Neural cell (in vitro differentiated cells): Measurements from ENCODE around the gene MYO7B. TPM values are rescaled to one million over a fixed set of nuclear protein-coding genes. Genes with fewer than 3 reads are reported as not detected.

Source experiments
- H2AFZ ChIP-seq: fragments of 200-600, 300-800 bp; sonication (generic), shearing (Covaris generic); 2 replicates; pipeline ENCODE4 v1.6.0; 2014; ENCODE audit warnings: low read depth, mild to moderate bottlenecking, antibody characterized with exemption, low read length, moderate library complexity
- H3F3A ChIP-seq: fragments of 200-600 bp; shearing (Covaris generic); 2 replicates; pipeline ENCODE4 v1.6.1; 2016; ENCODE audit warnings: mild to moderate bottlenecking, moderate library complexity, mixed read lengths, antibody characterized with exemption, low read length; ENCODE audit not compliant: insufficient read depth, poor library complexity, severe bottlenecking
- H3K27ac ChIP-seq: fragments of 200-600, 300-800 bp; sonication (generic), shearing (Covaris generic); 2 replicates; pipeline ENCODE4 v1.5.1; 2014; ENCODE audit warnings: mild to moderate bottlenecking, low read length, moderate library complexity
- H3K27me3 ChIP-seq: fragments of 300-800, 200-600 bp; sonication (generic), shearing (Covaris generic); 2 replicates; pipeline ENCODE4 v1.6.0; 2014; ENCODE audit warnings: mild to moderate bottlenecking, low read depth, low read length, moderate library complexity; ENCODE audit not compliant: insufficient read depth
- H3K36me3 ChIP-seq: fragments of 300-800, 200-600 bp; sonication (generic), shearing (Covaris generic); 2 replicates; pipeline ENCODE4 v1.5.1; 2014; ENCODE audit warnings: mild to moderate bottlenecking, antibody characterized with exemption, low read length, moderate library complexity; ENCODE audit not compliant: insufficient read depth
- H3K4me2 ChIP-seq: fragments of 300-800, 200-600 bp; sonication (generic), shearing (Covaris generic); 2 replicates; pipeline ENCODE4 v1.6.0; 2014; ENCODE audit warnings: mild to moderate bottlenecking, low read length
- H3K4me3 ChIP-seq: fragments of 300-800, 200-600 bp; sonication (generic), shearing (Covaris generic); 2 replicates; pipeline ENCODE4 v1.5.1; 2014; ENCODE audit warnings: mild to moderate bottlenecking, low read length, moderate library complexity
- H3K79me2 ChIP-seq: fragments of 200-600 bp; shearing (Covaris generic); replicated peaks from 2 replicates; pipeline ENCODE4 v1.6.0; 2014; ENCODE audit warnings: mild to moderate bottlenecking, low read length, moderate library complexity; ENCODE audit not compliant: insufficient read depth
- H3K9ac ChIP-seq: fragments of 300-800, 200-600 bp; sonication (generic), shearing (Covaris generic); 2 replicates; pipeline ENCODE4 v1.6.1; 2016; ENCODE audit warnings: mild to moderate bottlenecking, low read length, mixed read lengths
- H3K9me2 ChIP-seq: fragments of 200-600 bp; shearing (Covaris generic); 2 replicates; pipeline ENCODE4 v1.6.1; 2016; ENCODE audit warnings: mild to moderate bottlenecking, low read length, mixed read lengths; ENCODE audit not compliant: insufficient read depth
- H3K9me3 ChIP-seq: fragments of 200-600, 300-800 bp; sonication (generic), shearing (Covaris generic); 2 replicates; pipeline ENCODE4 v1.6.1; 2016; ENCODE audit warnings: mild to moderate bottlenecking, mixed run types, low read length, moderate library complexity, mixed read lengths
- H4K20me1 ChIP-seq: fragments of 200-600 bp; shearing (Covaris generic); 2 replicates; pipeline ENCODE4 v1.6.1; 2016; ENCODE audit warnings: mild to moderate bottlenecking, mixed run types; ENCODE audit not compliant: insufficient read depth
- CTCF ChIP-seq: fragments of 450-650 bp; IDR thresholded peaks from 2 replicates; pipeline ENCODE4 v1.5.1; 2014; ENCODE audit warnings: antibody characterized with exemption, mild to moderate bottlenecking, moderate library complexity; ENCODE audit not compliant: poor library complexity, severe bottlenecking
- EP300 ChIP-seq: fragments of 450-650 bp; conservative IDR thresholded peaks from 2 replicates; pipeline ENCODE4 v1.6.1; 2014; ENCODE audit warnings: antibody characterized with exemption, mild to moderate bottlenecking, moderate library complexity; ENCODE audit not compliant: poor library complexity, severe bottlenecking
- EZH2 ChIP-seq: fragments of 200-600, 300-800 bp; shearing (Covaris generic), sonication (generic); IDR thresholded peaks from 2 replicates; pipeline ENCODE4 v1.6.1; 2014; ENCODE audit warnings: antibody characterized with exemption, low read length, borderline replicate concordance, mild to moderate bottlenecking; ENCODE audit not compliant: insufficient read depth, poor library complexity, severe bottlenecking
- MXI1 ChIP-seq: fragments of 450-650 bp; conservative IDR thresholded peaks from 2 replicates; pipeline ENCODE4 v1.6.1; 2014; ENCODE audit warnings: antibody characterized with exemption, mild to moderate bottlenecking; ENCODE audit not compliant: poor library complexity, severe bottlenecking
- POLR2AphosphoS5 ChIP-seq: IDR thresholded peaks from 2 replicates; pipeline ENCODE4 v1.6.1; 2012
- RAD21 ChIP-seq: fragments of 450-650 bp; conservative IDR thresholded peaks from 2 replicates; pipeline ENCODE4 v1.6.1; 2014; ENCODE audit warnings: antibody characterized with exemption, mild to moderate bottlenecking, moderate library complexity
- REST ChIP-seq: IDR thresholded peaks from 2 replicates; pipeline ENCODE4 v1.6.1; 2012; ENCODE audit warnings: borderline replicate concordance
- SMC3 ChIP-seq: fragments of 450-650 bp; conservative IDR thresholded peaks from 2 replicates; pipeline ENCODE4 v1.6.1; 2014; ENCODE audit warnings: antibody characterized with exemption, mild to moderate bottlenecking, moderate library complexity; ENCODE audit not compliant: poor library complexity
- TAF1 ChIP-seq: IDR thresholded peaks from 2 replicates; pipeline ENCODE4 v1.6.1; 2012; ENCODE audit warnings: low read depth
- polyA plus RNA-seq: library from polyadenylated mRNA; depleted of rRNA; stranded (reverse); fragments of >200 nt; gene quantifications from 2 replicates; pipeline ENCODE4 v1.2.3, GENCODE V29; 2014

Gene MYO7B
- polyA plus RNA-seq, 1 donor from 2014 or later = 0.16 TPM

- Histone ChIP-seq H3K4me2 (no peak overlapping the region), H3K9me3 (no peaks in the 10 kb centered on the region), H3K36me3 (no peaks in the 10 kb centered on the region), H3K9me2 (no peaks in the 10 kb centered on the region), H3K27ac (no peak overlapping the region), H3K9ac (no peak overlapping the region), H3K27me3 (peaks cover 20% of the 10 kb centered on the region), H2AFZ (no peak overlapping the region), H3K4me3 (no peak overlapping the region), H4K20me1 (no peaks in the 10 kb centered on the region), H3K79me2 (no peaks in the 10 kb centered on the region), H3F3A (no peaks in the 10 kb centered on the region)
- no peak for TF ChIP-seq EZH2
- TF ChIP-seq REST = no peak
- TF ChIP-seq CTCF = no peak
- TF ChIP-seq MXI1 = no peak
- no peak for TF ChIP-seq EP300
- no peak for TF ChIP-seq TAF1
- no peak for TF ChIP-seq POLR2AphosphoS5
- TF ChIP-seq SMC3 = no peak
- TF ChIP-seq RAD21 = no peak
These were observed 133.6 kb downstream of the MYO7B start for GRCh38 chr2:127669056-127669455.

- no peaks in the 10 kb centered on the region for H3K79me2 ChIP-seq
- no peaks in the 10 kb centered on the region for H3K9me3 ChIP-seq
- H3K36me3 ChIP-seq = no peaks in the 10 kb centered on the region
- peaks cover 19% of the 10 kb centered on the region for H3K27me3 ChIP-seq
- no peaks in the 10 kb centered on the region for H3F3A ChIP-seq
- no peak overlapping the region for H3K9ac ChIP-seq
- H4K20me1 ChIP-seq = no peaks in the 10 kb centered on the region
- TF ChIP-seq EZH2 = no peak
- no peak for TF ChIP-seq TAF1
- TF ChIP-seq RAD21 = no peak
- TF ChIP-seq REST = no peak
- TF ChIP-seq MXI1 = no peak
- no peak for TF ChIP-seq POLR2AphosphoS5
- no peak for TF ChIP-seq SMC3
- no peak for TF ChIP-seq EP300
- no peak for TF ChIP-seq CTCF
- no peak overlapping the region for H3K4me3 ChIP-seq
- no peaks in the 10 kb centered on the region for H3K9me2 ChIP-seq
- no peak overlapping the region for H2AFZ ChIP-seq
- H3K27ac ChIP-seq = no peak overlapping the region
- no peak overlapping the region for H3K4me2 ChIP-seq
These were observed 134.8 kb downstream of the MYO7B start for GRCh38 chr2:127670055-127670956.
